PC-9 (cell line): Measurements from ENCODE around the gene RIPK3.

Experiments used
- CTCF ChIP-seq: fragments of 200-600 bp; sonication (generic); conservative IDR thresholded peaks from 2 replicates; pipeline ENCODE4 v1.6.1; 2017; ENCODE audit warnings: mixed run types, antibody characterized with exemption, mild to moderate bottlenecking, moderate library complexity
- EZH2 ChIP-seq: fragments of 200-600 bp; sonication (generic); IDR thresholded peaks from 2 replicates; pipeline ENCODE4 v1.8.0; 2017; ENCODE audit warnings: antibody characterized with exemption, low read depth

GRCh38 chr14:24300326-24300980, 39.3 kb downstream of the RIPK3 start:
- no peak for TF ChIP-seq CTCF
- TF ChIP-seq EZH2: no peak
